Left cardiac atrium (tissue), 4 donors: ENCODE data around the gene CAPN6. TPM values are rescaled to one million over a fixed set of nuclear protein-coding genes. Genes with fewer than 3 reads are reported as not detected.

ENCODE experiments used
- ATAC-seq, 2 donors: fragments of 200-7000 bp; cut with Tn5 transposase; one replicate each; pipeline ENCODE4 v1.9.1; 2020; ENCODE audit warnings: mild to moderate bottlenecking in 2 of 2, moderate library complexity in 2 of 2
- DNase-seq: peaks from one replicate; pipeline ENCODE4 v3.0.0-alpha.2; 2020
- intact Hi-C, 2 donors: fragments of 100-400 bp; cut with DNase I; formaldehyde crosslinking; loops; one replicate each; pipeline versions ENCODE4 v1.14.1 to v1.15.1; 2022 to 2023
- total RNA-seq, 2 donors: library from RNA; stranded (reverse); fragmentation: NEBNext Ultra II Directional; extraction: Animal tissue kit (Norgen Biotek cat#: 25700); gene quantifications; one replicate each; pipeline ENCODE4 v1.2.1, GENCODE V29; 2021
- donor health status: DM: no; HTN: yes; CAD: no.
- donor health status: DM: no; HTN: yes; CAD: no; lungs with severe emphysema.
- donor health status: DM: yes; HTN: yes; CAD: no.
- donor health status: Dilated cardiomyopathy.

The CAPN6 gene
- total RNA-seq, 2 donors from 2014 or later = 0.09 to 0.18 TPM

GRCh38 chrX:111244235-111244750 lies 26.0 kb downstream of the CAPN6 start:
- intact Hi-C loops = no loop called here
- ATAC-seq = no peak

GRCh38 chrX:111216293-111216801 lies 53.9 kb downstream of the CAPN6 start:
- intact Hi-C loops = no loop called here
- ATAC-seq = no peak
- DNase-seq = no peak

More at GRCh38 chrX:111244235-111244750, 26.0 kb downstream of the CAPN6 start:
- no peak for DNase-seq

- intact Hi-C loops = no loop called here
- DNase-seq (no peak), ATAC-seq (no peak)
Measured at GRCh38 chrX:111207851-111208250, 62.4 kb downstream of the CAPN6 start.

DNA sequence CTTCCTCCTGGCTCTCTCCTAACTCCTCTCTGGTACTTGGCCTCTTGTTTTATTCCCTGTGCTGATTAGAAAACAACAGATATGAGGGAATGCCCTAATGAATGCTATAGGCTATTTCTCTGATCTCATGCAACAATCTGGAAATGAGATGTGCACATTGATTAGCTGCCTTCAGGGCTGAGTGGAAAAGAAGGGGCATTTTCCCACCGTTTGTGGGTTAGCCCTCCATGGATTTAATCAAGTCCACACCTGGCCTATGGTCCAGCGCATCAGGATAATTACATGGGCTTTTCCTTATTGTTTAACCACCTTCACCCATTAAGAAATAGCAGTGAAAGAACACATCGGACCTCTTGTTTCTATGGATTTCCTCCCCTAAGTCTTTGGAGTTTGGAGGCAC lies 70.0 kb downstream of the CAPN6 start:
- ATAC-seq (no peak), DNase-seq (no peak)
- intact Hi-C loops = no loop called here

DNA sequence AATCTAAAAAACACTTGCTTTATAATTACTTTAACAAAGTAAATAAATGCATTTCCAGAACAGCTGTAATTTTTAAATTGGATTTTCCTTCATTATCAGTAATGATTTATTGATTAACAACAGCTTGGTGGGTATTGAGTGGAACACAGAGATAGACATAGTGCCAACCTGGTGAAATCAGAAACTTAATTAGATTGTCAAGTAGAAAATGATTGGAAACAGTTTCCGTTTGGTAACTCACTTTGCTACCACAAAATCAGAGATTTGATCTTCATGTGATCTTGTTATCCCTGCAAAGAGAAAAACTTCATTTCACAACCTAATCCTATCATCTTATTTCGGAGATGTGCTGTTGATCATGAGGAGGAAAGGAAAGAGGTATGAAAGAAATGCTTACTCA lies 70.8 kb downstream of the CAPN6 start:
- no peak for DNase-seq
- no peak for ATAC-seq
- intact Hi-C loops = no loop called here

Other genes starting within 250 kb of the CAPN6 start
- under 1 TPM; 0.29 to 0.47 TPM for gene PAK3, start 174.3 kb downstream of the CAPN6 start, total RNA-seq
- gene DCX, start 141.7 kb upstream of the CAPN6 start, total RNA-seq = not detected
- gene SERTM2, start 241.2 kb upstream of the CAPN6 start, total RNA-seq = not detected